HepG2 (cell line): Measurements from ENCODE around the gene CUL2. TPM values are rescaled to one million over a fixed set of nuclear protein-coding genes. Genes with fewer than 3 reads are reported as not detected.

Source experiments
- ATAC-seq: fragments of 200-7000 bp; cut with Tn5 transposase; 3 replicates; pipeline ENCODE4 v1.9.1; 2020; ENCODE audit warnings: mild to moderate bottlenecking, moderate library complexity
- BruUV-seq: library from RNA; stranded (reverse); fragments of 400-500 nt; replicated peaks from 2 replicates; lab custom pipeline; 2021; lab: Mats Ljungman, UMichigan
- CTCF ChIA-PET: fragments of 300-600 bp; formaldehyde crosslinking; extraction: SDS; loops from one replicate; lab custom pipeline; 2021; ENCODE audit warnings: low total read pairs, inconsistent platforms, low intra/inter-chr PET ratio; lab: Yijun Ruan, JAX
- POLR2A ChIA-PET: fragments of 350-600 bp; sonication (Branson Sonifier 250); formaldehyde crosslinking; loops from one replicate; lab custom pipeline; 2020; ENCODE audit warnings: antibody characterized with exemption, inconsistent platforms; lab: Yijun Ruan, JAX
- DNase-seq: peaks from one replicate; pipeline ENCODE4 v3.0.0-alpha.2; 2015; ENCODE audit warnings: low spot score
- FAIRE-seq: peaks from 3 replicates; lab custom pipeline; 2011; peaks lifted over from hg19 to GRCh38; lab: Jason Lieb, UNC
- H2AFZ ChIP-seq: one replicate; pipeline ENCODE4 v1.6.1; 2011; ENCODE audit warnings: low read length, inconsistent platforms
- H3K27ac ChIP-seq: fragments of 300-600 bp; 3 replicates; pipeline ENCODE4 v1.8.0; 2011; ENCODE audit warnings: mixed run types, mild to moderate bottlenecking, mixed read lengths, low read length, inconsistent platforms; ENCODE audit not compliant: insufficient read depth; ENCODE audit errors: extremely low read length
- H3K27me3 ChIP-seq, 2 experiments: fragments of 200-600 bp in 1 of 2; 2 replicates in 1 of 2; 3 replicates in 1 of 2; pipeline versions ENCODE4 v1.6.0 to v1.8.0; 2011; ENCODE audit warnings: low read length in 2 of 2, mild to moderate bottlenecking in 2 of 2, moderate library complexity in 2 of 2, inconsistent platforms in 1 of 2; ENCODE audit not compliant: insufficient read depth in 2 of 2, control insufficient read depth in 1 of 2
- H3K36me3 ChIP-seq, 2 experiments: fragments of 200-600 bp in 1 of 2; replicated peaks in 1 of 2; 2 replicates in 1 of 2; 3 replicates in 1 of 2; pipeline versions ENCODE4 v1.5.1 to v1.8.0; 2011; ENCODE audit warnings: low read length in 2 of 2, inconsistent platforms in 1 of 2; ENCODE audit not compliant: insufficient read depth in 2 of 2, control insufficient read depth in 1 of 2
- H3K4me1 ChIP-seq: 2 replicates; pipeline ENCODE4 v1.5.1; 2012; ENCODE audit warnings: low read length, inconsistent platforms; ENCODE audit not compliant: insufficient read depth
- H3K4me2 ChIP-seq: 2 replicates; pipeline ENCODE4 v1.6.0; 2011; ENCODE audit warnings: low read depth, low read length, inconsistent platforms
- H3K4me3 ChIP-seq, 3 experiments: fragments of 200-600 bp in 1 of 3; sonication (generic), shearing (Covaris generic) in 1 of 3; replicated peaks in 1 of 3; 2 replicates each; pipeline ENCODE4 v1.5.1; 2011 to 2016; ENCODE audit warnings: low read length in 3 of 3, inconsistent platforms in 2 of 3, low read depth in 2 of 3, mild to moderate bottlenecking in 2 of 3, control low read depth in 1 of 3, mixed read lengths in 1 of 3; ENCODE audit not compliant: insufficient read depth in 1 of 3
- H3K79me2 ChIP-seq: one replicate; pipeline ENCODE4 v1.6.1; 2011; ENCODE audit warnings: low read length, inconsistent platforms; ENCODE audit not compliant: insufficient read depth
- H3K9ac ChIP-seq: 2 replicates; pipeline ENCODE4 v1.6.0; 2011; ENCODE audit warnings: mild to moderate bottlenecking, low read depth, low read length, inconsistent platforms; ENCODE audit not compliant: insufficient read depth
- H3K9me3 ChIP-seq: 2 replicates; pipeline ENCODE4 v1.5.1; 2012; ENCODE audit warnings: mild to moderate bottlenecking, low read length
- H4K20me1 ChIP-seq: 2 replicates; pipeline ENCODE4 v1.6.0; 2011; ENCODE audit warnings: inconsistent platforms, mild to moderate bottlenecking, low read length, moderate library complexity; ENCODE audit not compliant: insufficient read depth
- BRCA1 ChIP-seq: sonication (generic); formaldehyde crosslinking; IDR thresholded peaks from 2 replicates; pipeline ENCODE4 v1.4.0; 2020; ENCODE audit warnings: missing genetic modification reagents
- CENPBD1 ChIP-seq: sonication (generic); formaldehyde crosslinking; IDR thresholded peaks from 2 replicates; pipeline ENCODE4 v1.8.0; 2022; ENCODE audit warnings: missing genetic modification reagents, low read depth, mild to moderate bottlenecking, borderline replicate concordance
- CREB1 ChIP-seq, 2 experiments: fragments of 450-650 bp in 1 of 2; IDR thresholded peaks; 2 replicates each; pipeline ENCODE4 v1.6.1; 2016 to 2017; ENCODE audit warnings: control low read depth in 1 of 2, mild to moderate bottlenecking in 1 of 2, missing compliant biosample characterization in 1 of 2, missing genetic modification characterization in 1 of 2
- HNF1A ChIP-seq, 2 experiments: sonication (generic) in 1 of 2; formaldehyde crosslinking in 1 of 2; IDR thresholded peaks; 2 replicates each; pipeline versions ENCODE4 v1.4.0 to v1.6.1; 2016 to 2020; ENCODE audit warnings: borderline replicate concordance in 1 of 2, low read depth in 1 of 2, mild to moderate bottlenecking in 1 of 2, missing genetic modification reagents in 1 of 2
- LBX2 ChIP-seq: sonication (generic); formaldehyde crosslinking; IDR thresholded peaks from 2 replicates; pipeline ENCODE4 v1.5.0; 2020; ENCODE audit warnings: missing genetic modification reagents, mild to moderate bottlenecking, borderline replicate concordance
- SAP130 ChIP-seq: IDR thresholded peaks from 2 replicates; pipeline ENCODE4 v1.6.1; 2016; ENCODE audit warnings: low read depth
- SP140L ChIP-seq: sonication (generic); formaldehyde crosslinking; IDR thresholded peaks from 2 replicates; pipeline ENCODE4 v1.4.0; 2020; ENCODE audit warnings: missing genetic modification reagents, borderline replicate concordance
- ZNF354B ChIP-seq: sonication (generic); formaldehyde crosslinking; IDR thresholded peaks from 2 replicates; pipeline ENCODE4 v1.8.0; 2022; ENCODE audit warnings: mild to moderate bottlenecking, missing genetic modification reagents
- WGBS: methylation state at CpG from one replicate; pipeline ENCODE4 v1.1.6; 2017; ENCODE audit warnings: low lambda C conversion rate; 5-methylcytosine and 5-hydroxymethylcytosine counted together
- in situ Hi-C: cut with HindIII; loops from 2 replicates; pipeline ENCODE4 v1.10.0; 2017; ENCODE audit warnings: low pct_unique_long_range_greater_than_20kb; ENCODE audit not compliant: extremely low pct_ligation_motif_present
- intact Hi-C: fragments of 100-400 bp; cut with micrococcal nuclease; formaldehyde crosslinking; loops from one replicate; pipeline ENCODE4 v1.10.0; 2022; ENCODE audit not compliant: unreplicated experiment
- polyA plus RNA-seq, 8 experiments: library from polyadenylated mRNA; depleted of rRNA in 3 of 8; stranded (reverse) in 7 of 8; unstranded in 1 of 8; fragments of >200 nt; fragmentation: Illumina TruSeq in 4 of 8; extraction: Trizol in 4 of 8; gene quantifications; 2 replicates each; pipeline versions ENCODE4 v1.2.1 to v1.2.3, GENCODE V29; 2011 to 2016; ENCODE audit warnings: low read depth in 4 of 8, missing spikeins in 1 of 8, mixed read lengths in 1 of 8; ENCODE audit not compliant: insufficient read depth in 1 of 8
- total RNA-seq, 5 experiments: library from RNA; depleted of rRNA; stranded (reverse); fragments of >200 nt; fragmentation: Illumina TruSeq; extraction: Trizol; gene quantifications; 2 replicates each; pipeline ENCODE4 v1.2.3, GENCODE V29; 2016; ENCODE audit warnings: low read depth in 1 of 5

The CUL2 gene
- total and polyA plus RNA-seq, 2 of the 13 experiments (the other 11 are each of a cell fraction or from before 2014, with no cell fraction given) = 9.6 to 33.1 TPM

GRCh38 chr10:35005868-35006267, 84.3 kb downstream of the CUL2 start:
- H2AFZ ChIP-seq = no peak overlapping the region
- H4K20me1 ChIP-seq = no peaks in the 10 kb centered on the region
- no peaks in the 10 kb centered on the region for H3K79me2 ChIP-seq
- WGBS = 94% methylated on average over 8 of the region's 8 CpGs
- no TSS peak for BruUV-seq
- H3K4me1 ChIP-seq = 0 out of 2 replicates have a peak, but pooled peaks cover under 1% of the 10 kb centered on the region
- intact Hi-C loops = no loop called here
- FAIRE-seq = no peak
- POLR2A ChIA-PET = no interaction called here
- TF ChIP-seq SP140L (CRISPR knock-in tag) (no peak), LBX2 (CRISPR knock-in tag) (no peak), ZNF354B (CRISPR knock-in tag) (no peak), CENPBD1 (CRISPR knock-in tag) (no peak), BRCA1 (CRISPR knock-in tag) (no peak), SAP130 (CRISPR knock-in tag) (no peak), CREB1 (IDR thresholded peaks at IDR 0.05) (no peak), CREB1 (CRISPR knock-in tag; IDR thresholded peaks at IDR 0.05) (no peak), HNF1A (IDR thresholded peaks at IDR 0.05; ENCODE audit: low read depth) (no peak), HNF1A (CRISPR knock-in tag; IDR thresholded peaks at IDR 0.05; ENCODE audit: borderline replicate concordance) (no peak)
- TF ChIP-seq, all 625 proteins: peak for 0
- Histone ChIP-seq H3K9ac (no peak overlapping the region), H3K4me3 (no peak overlapping the region), H3K27ac (no peak overlapping the region), H3K4me2 (no peak overlapping the region), H3K27me3 (no peaks in the 10 kb centered on the region), H3K9me3 (no peaks in the 10 kb centered on the region), H3K36me3 (peaks cover 3 to 17% of the 10 kb centered on the region in 2 experiments; a peak in 3 of 5 replicates)
- in situ Hi-C loops = no loop called here
- CTCF ChIA-PET = no interaction called here
- no peak for ATAC-seq
- no peak for DNase-seq
